GM23338 (cell line): ENCODE results near the gene UBE2H. TPM values are rescaled to one million over a fixed set of nuclear protein-coding genes. Genes with fewer than 3 reads are reported as not detected.

Experiments used
- ATAC-seq: fragments of 200-7000 bp; cut with Tn5 transposase; 3 replicates; pipeline ENCODE4 v1.9.1; 2020
- DNase-seq: peaks from one replicate; pipeline ENCODE4 v3.0.0-alpha.2; 2015; ENCODE audit warnings: low spot score
- H2AFZ ChIP-seq: fragments of 200-600 bp; sonication (generic); 2 replicates; pipeline ENCODE4 v1.8.0; 2016; ENCODE audit warnings: antibody characterized with exemption, mild to moderate bottlenecking, moderate library complexity
- H3F3A ChIP-seq: fragments of 200-600 bp; sonication (generic); replicated peaks from 2 replicates; pipeline ENCODE4 v1.8.0; 2017; ENCODE audit warnings: antibody characterized with exemption, mixed run types, low read depth
- H3K27ac ChIP-seq: fragments of 200-600 bp; sonication (generic); 2 replicates; pipeline ENCODE4 v1.6.1; 2016; ENCODE audit warnings: low read depth
- H3K27me3 ChIP-seq: fragments of 200-600 bp; sonication (generic); 2 replicates; pipeline ENCODE4 v1.8.0; 2016; ENCODE audit warnings: mild to moderate bottlenecking, mixed run types, moderate library complexity; ENCODE audit not compliant: insufficient read depth
- H3K36me3 ChIP-seq: fragments of 200-600 bp; sonication (generic); 2 replicates; pipeline ENCODE4 v1.8.0; 2016; ENCODE audit warnings: mild to moderate bottlenecking; ENCODE audit not compliant: insufficient read depth
- H3K4me1 ChIP-seq: fragments of 200-600 bp; sonication (generic); 2 replicates; pipeline ENCODE4 v1.8.0; 2016; ENCODE audit warnings: mild to moderate bottlenecking, moderate library complexity; ENCODE audit not compliant: insufficient read depth
- H3K4me2 ChIP-seq: fragments of 200-600 bp; sonication (generic); 2 replicates; pipeline ENCODE4 v1.7.1; 2017; ENCODE audit warnings: mixed run types
- H3K4me3 ChIP-seq: fragments of 200-600 bp; sonication (generic); 2 replicates; pipeline ENCODE4 v1.6.1; 2016; ENCODE audit warnings: mixed run types
- H3K79me2 ChIP-seq: fragments of 200-600 bp; sonication (generic); replicated peaks from 2 replicates; pipeline ENCODE4 v1.8.0; 2017; ENCODE audit warnings: mild to moderate bottlenecking; ENCODE audit not compliant: insufficient read depth
- H3K9me2 ChIP-seq: fragments of 200-600 bp; sonication (generic); 2 replicates; pipeline ENCODE4 v1.8.0; 2017; ENCODE audit not compliant: insufficient read depth
- H4K20me1 ChIP-seq: fragments of 200-600 bp; sonication (generic); replicated peaks from 2 replicates; pipeline ENCODE4 v1.8.0; 2017; ENCODE audit warnings: mild to moderate bottlenecking; ENCODE audit not compliant: insufficient read depth
- H3K27ac Mint-ChIP-seq: 2 replicates; pipeline ENCODE4 v1.8.0; 2020; ENCODE audit warnings: inconsistent platforms, mild to moderate bottlenecking, moderate library complexity, mixed read lengths
- H3K27me3 Mint-ChIP-seq: 3 replicates; pipeline ENCODE4 v1.8.0; 2022; ENCODE audit warnings: low read depth, mild to moderate bottlenecking, moderate library complexity, mixed read lengths, inconsistent platforms; ENCODE audit not compliant: insufficient read depth, poor library complexity
- H3K36me3 Mint-ChIP-seq: 3 replicates; pipeline ENCODE4 v1.8.0; 2021; ENCODE audit warnings: low read depth, mild to moderate bottlenecking, inconsistent platforms, moderate library complexity, mixed read lengths
- H3K4me1 Mint-ChIP-seq: 3 replicates; pipeline ENCODE4 v1.8.0; 2020; ENCODE audit warnings: mild to moderate bottlenecking, inconsistent platforms, mixed read lengths
- H3K4me3 Mint-ChIP-seq: 3 replicates; pipeline ENCODE4 v1.8.0; 2021; ENCODE audit warnings: moderate library complexity, mild to moderate bottlenecking, inconsistent platforms, mixed read lengths
- H3K9me3 Mint-ChIP-seq: 3 replicates; pipeline ENCODE4 v1.8.0; 2020; ENCODE audit warnings: moderate library complexity, mild to moderate bottlenecking, inconsistent platforms, mixed read lengths
- EZH2 ChIP-seq: fragments of 200-600 bp; sonication (generic); IDR thresholded peaks from one replicate; pipeline ENCODE4 v1.8.0; 2017; ENCODE audit warnings: antibody characterized with exemption, mild to moderate bottlenecking, low read depth; ENCODE audit not compliant: unreplicated experiment
- EZH2phosphoT487 ChIP-seq: fragments of 200-600 bp; sonication (generic); IDR thresholded peaks from one replicate; pipeline ENCODE4 v1.8.1; 2018; ENCODE audit warnings: antibody characterized with exemption; ENCODE audit not compliant: unreplicated experiment
- POLR2AphosphoS5 ChIP-seq: IDR thresholded peaks from 2 replicates; pipeline ENCODE4 v1.6.1; 2016; ENCODE audit warnings: antibody characterized with exemption, low read depth
- STAT1 ChIP-seq: IDR thresholded peaks from one replicate; pipeline ENCODE4 v1.6.1; 2016; ENCODE audit warnings: antibody characterized with exemption; ENCODE audit not compliant: unreplicated experiment
- polyA plus RNA-seq: library from polyadenylated mRNA; unstranded; fragments of >200 nt; fragmentation: Nextera tagmentation; extraction: Ambion mirVana; gene quantifications from 2 replicates; pipeline ENCODE4 v1.2.1, GENCODE V29; 2016
- total RNA-seq: library from RNA; depleted of rRNA; stranded (reverse); fragments of >200 nt; shearing (Covaris generic); gene quantifications from 2 replicates; pipeline ENCODE4 v1.2.3, GENCODE V29; 2014
- TF ChIP-seq, protein P1 (sequence below): IDR thresholded peaks from one replicate; pipeline ENCODE4 v1.6.1; 2018; ENCODE audit warnings: antibody characterized with exemption; ENCODE audit not compliant: unreplicated experiment

Gene UBE2H
- total and polyA plus RNA-seq, 2 experiments from 2014 or later: 40.8 to 86.5 TPM

DNA sequence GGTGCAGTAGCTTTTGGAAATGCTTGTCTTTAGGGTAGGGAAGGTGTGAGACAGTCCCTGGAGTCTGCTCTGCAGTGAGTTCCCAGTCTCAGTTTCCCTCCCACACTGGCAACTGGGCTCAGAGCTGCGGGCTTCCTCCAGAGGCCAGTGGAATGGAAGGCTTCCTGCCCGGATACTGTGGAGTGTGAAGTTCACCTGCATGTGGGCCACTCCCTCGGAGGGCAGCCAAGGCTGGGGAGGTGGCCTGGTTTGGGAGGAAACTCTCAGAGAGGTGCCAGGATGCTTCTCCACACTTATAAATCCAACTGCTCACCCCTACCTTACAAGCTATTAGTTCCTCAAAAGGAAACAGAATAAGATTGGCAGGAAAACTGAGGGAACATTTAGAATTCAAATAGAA lies 18.1 kb upstream of the UBE2H start (continued):
- TF ChIP-seq POLR2AphosphoS5 (no peak), STAT1 (no peak)
- TF ChIP-seq, protein P1, sequence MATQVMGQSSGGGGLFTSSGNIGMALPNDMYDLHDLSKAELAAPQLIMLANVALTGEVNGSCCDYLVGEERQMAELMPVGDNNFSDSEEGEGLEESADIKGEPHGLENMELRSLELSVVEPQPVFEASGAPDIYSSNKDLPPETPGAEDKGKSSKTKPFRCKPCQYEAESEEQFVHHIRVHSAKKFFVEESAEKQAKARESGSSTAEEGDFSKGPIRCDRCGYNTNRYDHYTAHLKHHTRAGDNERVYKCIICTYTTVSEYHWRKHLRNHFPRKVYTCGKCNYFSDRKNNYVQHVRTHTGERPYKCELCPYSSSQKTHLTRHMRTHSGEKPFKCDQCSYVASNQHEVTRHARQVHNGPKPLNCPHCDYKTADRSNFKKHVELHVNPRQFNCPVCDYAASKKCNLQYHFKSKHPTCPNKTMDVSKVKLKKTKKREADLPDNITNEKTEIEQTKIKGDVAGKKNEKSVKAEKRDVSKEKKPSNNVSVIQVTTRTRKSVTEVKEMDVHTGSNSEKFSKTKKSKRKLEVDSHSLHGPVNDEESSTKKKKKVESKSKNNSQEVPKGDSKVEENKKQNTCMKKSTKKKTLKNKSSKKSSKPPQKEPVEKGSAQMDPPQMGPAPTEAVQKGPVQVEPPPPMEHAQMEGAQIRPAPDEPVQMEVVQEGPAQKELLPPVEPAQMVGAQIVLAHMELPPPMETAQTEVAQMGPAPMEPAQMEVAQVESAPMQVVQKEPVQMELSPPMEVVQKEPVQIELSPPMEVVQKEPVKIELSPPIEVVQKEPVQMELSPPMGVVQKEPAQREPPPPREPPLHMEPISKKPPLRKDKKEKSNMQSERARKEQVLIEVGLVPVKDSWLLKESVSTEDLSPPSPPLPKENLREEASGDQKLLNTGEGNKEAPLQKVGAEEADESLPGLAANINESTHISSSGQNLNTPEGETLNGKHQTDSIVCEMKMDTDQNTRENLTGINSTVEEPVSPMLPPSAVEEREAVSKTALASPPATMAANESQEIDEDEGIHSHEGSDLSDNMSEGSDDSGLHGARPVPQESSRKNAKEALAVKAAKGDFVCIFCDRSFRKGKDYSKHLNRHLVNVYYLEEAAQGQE: no peak

DNA sequence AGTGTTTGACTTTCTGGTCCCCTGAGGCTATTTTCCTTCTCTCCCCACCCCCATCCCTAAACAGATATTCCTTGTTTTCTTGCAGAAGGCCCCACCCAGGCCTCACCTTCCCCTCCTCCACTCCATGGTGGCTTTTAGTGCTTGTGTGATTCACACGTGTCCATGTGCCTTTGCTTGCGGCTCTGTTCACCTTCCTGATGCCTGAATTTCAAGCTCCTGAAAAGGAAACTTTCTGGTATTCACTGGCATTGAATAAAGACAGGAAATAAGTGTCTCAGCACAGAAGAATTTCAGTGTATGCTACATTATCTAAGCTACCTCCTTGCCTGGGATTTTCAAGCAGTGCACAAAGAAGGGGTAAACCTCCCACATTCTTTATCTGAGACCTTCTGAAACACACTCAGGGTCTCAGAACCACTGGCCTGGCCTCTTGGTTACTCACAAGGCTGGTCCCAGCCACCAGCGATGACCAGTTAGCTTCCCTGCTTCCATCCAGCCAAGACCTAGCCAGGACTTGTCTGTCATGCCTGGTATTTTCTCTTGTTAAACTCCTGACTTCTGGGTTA lies 17.2 kb upstream of the UBE2H start:
- no peaks in the 10 kb centered on the region for H3K36me3 Mint-ChIP-seq
- peaks cover 11% of the 10 kb centered on the region for H3K4me1 Mint-ChIP-seq
- H2AFZ ChIP-seq: peak overlapping the region; percentile 94; the same call in 1 of the 2 replicates
- no peak overlapping the region for H3K4me3 ChIP-seq
- H3K9me2 ChIP-seq: no peaks in the 10 kb centered on the region
- no peaks in the 10 kb centered on the region for H3K27me3 ChIP-seq
- H3K4me2 ChIP-seq: no peak overlapping the region
- DNase-seq: no peak
- H3K36me3 ChIP-seq: no peaks in the 10 kb centered on the region
- no peak; the same call in 2 of the 3 replicates for ATAC-seq
- peaks cover 4% of the 10 kb centered on the region; the same call in 1 of the 2 replicates for H3K4me1 ChIP-seq
- H3K27ac Mint-ChIP-seq: peak overlapping the region; percentile 71
- no peak overlapping the region for H3K27ac ChIP-seq
- H3F3A ChIP-seq: no peaks in the 10 kb centered on the region
- peaks cover 11% of the 10 kb centered on the region for H3K27me3 Mint-ChIP-seq
- H3K9me3 Mint-ChIP-seq: no peaks in the 10 kb centered on the region
- H3K4me3 Mint-ChIP-seq: no peak overlapping the region
- H4K20me1 ChIP-seq: no peaks in the 10 kb centered on the region
- H3K79me2 ChIP-seq: no peaks in the 10 kb centered on the region
- TF ChIP-seq EZH2phosphoT487 (no peak), POLR2AphosphoS5 (no peak), EZH2 (no peak)
- TF ChIP-seq, protein P1: no peak
